PC-3 (cell line): Measurements from ENCODE around the gene CHMP4B. TPM values are rescaled to one million over a fixed set of nuclear protein-coding genes. Genes with fewer than 3 reads are reported as not detected.

ENCODE experiments used
- ATAC-seq: fragments of 200-7000 bp; cut with Tn5 transposase; 2 replicates; pipeline ENCODE4 v1.9.1; 2020; ENCODE audit warnings: mild to moderate bottlenecking, moderate library complexity
- BruUV-seq: library from RNA; stranded (reverse); fragments of 400-500 nt; replicated peaks from 2 replicates; lab custom pipeline; 2021; lab: Mats Ljungman, UMichigan
- CTCF ChIA-PET: fragments of 300-600 bp; sonication (Branson Sonifier 250); formaldehyde crosslinking; loops from one replicate; lab custom pipeline; 2022; ENCODE audit warnings: antibody characterized with exemption; lab: Charles Lee
- POLR2A ChIA-PET: fragments of 300-600 bp; sonication (Branson Sonifier 250); formaldehyde crosslinking; loops from one replicate; lab custom pipeline; 2022; ENCODE audit warnings: antibody characterized with exemption; ENCODE audit not compliant: unreplicated experiment; lab: Charles Lee
- DNase-seq: peaks from one replicate; pipeline ENCODE4 v3.0.0-alpha.2; 2015
- H2AFZ ChIP-seq: fragments of 300-600 bp; sonication (generic); 2 replicates; pipeline ENCODE4 v1.6.0; 2016; ENCODE audit warnings: antibody characterized with exemption, low read length
- H3F3A ChIP-seq: fragments of 300-600 bp; sonication (generic); one replicate; pipeline ENCODE4 v1.6.0; 2017; ENCODE audit warnings: antibody characterized with exemption, low read length, control low read depth, mild to moderate bottlenecking; ENCODE audit not compliant: unreplicated experiment
- H3K27ac ChIP-seq: fragments of 300-600 bp; sonication (generic); 2 replicates; pipeline ENCODE4 v1.5.1; 2016; ENCODE audit warnings: mild to moderate bottlenecking, low read length
- H3K27me3 ChIP-seq: fragments of 300-600 bp; sonication (generic); 2 replicates; pipeline ENCODE4 v1.6.1; 2016; ENCODE audit warnings: low read length, mixed read lengths
- H3K36me3 ChIP-seq: fragments of 300-600 bp; sonication (generic); 2 replicates; pipeline ENCODE4 v1.6.1; 2016; ENCODE audit warnings: low read depth, mixed run types, low read length, mixed read lengths
- H3K4me1 ChIP-seq: fragments of 300-600 bp; sonication (generic); 2 replicates; pipeline ENCODE4 v1.5.1; 2016; ENCODE audit warnings: low read length; ENCODE audit not compliant: insufficient read depth
- H3K4me2 ChIP-seq: fragments of 300-600 bp; sonication (generic); 2 replicates; pipeline ENCODE4 v1.6.0; 2016; ENCODE audit warnings: low read length
- H3K4me3 ChIP-seq: fragments of 300-600 bp; sonication (generic); 2 replicates; pipeline ENCODE4 v1.5.1; 2016; ENCODE audit warnings: mild to moderate bottlenecking, low read length, mixed read lengths
- H3K79me2 ChIP-seq: fragments of 300-600 bp; sonication (generic); 2 replicates; pipeline ENCODE4 v1.6.1; 2017; ENCODE audit warnings: low read length, mixed read lengths
- H3K9ac ChIP-seq: fragments of 300-600 bp; sonication (generic); 2 replicates; pipeline ENCODE4 v1.6.0; 2016; ENCODE audit warnings: mild to moderate bottlenecking, low read length
- H3K9me2 ChIP-seq: fragments of 300-600 bp; sonication (generic); replicated peaks from 2 replicates; pipeline ENCODE4 v1.6.1; 2016; ENCODE audit warnings: mixed run types, low read length, mixed read lengths
- H3K9me3 ChIP-seq: fragments of 300-600 bp; sonication (generic); 2 replicates; pipeline ENCODE4 v1.6.1; 2016; ENCODE audit warnings: low read length, mixed read lengths
- H4K20me1 ChIP-seq: fragments of 300-600 bp; sonication (generic); 2 replicates; pipeline ENCODE4 v1.6.1; 2016; ENCODE audit warnings: low read length, mixed read lengths
- CTCF ChIP-seq: fragments of 300-600 bp; sonication (generic); conservative IDR thresholded peaks from 2 replicates; pipeline ENCODE4 v1.5.1; 2017; ENCODE audit warnings: antibody characterized with exemption, low read depth, mild to moderate bottlenecking, low read length
- EZH2 ChIP-seq: fragments of 300-600 bp; sonication (generic); IDR thresholded peaks from one replicate; pipeline ENCODE4 v1.6.1; 2017; ENCODE audit warnings: antibody characterized with exemption, mild to moderate bottlenecking, low read length; ENCODE audit not compliant: unreplicated experiment
- EZH2phosphoT487 ChIP-seq: fragments of 300-600 bp; sonication (generic); IDR thresholded peaks from 2 replicates; pipeline ENCODE4 v1.6.1; 2018; ENCODE audit warnings: mild to moderate bottlenecking, antibody characterized with exemption, low read length, borderline replicate concordance
- intact Hi-C: fragments of 100-400 bp; cut with micrococcal nuclease; formaldehyde crosslinking; loops from 2 replicates; pipeline ENCODE4 v1.9.0; 2023
- total RNA-seq: library from RNA; depleted of rRNA; stranded (reverse); fragments of >200 nt; gene quantifications from 2 replicates; pipeline ENCODE4 v1.2.3, GENCODE V29; 2014

Gene CHMP4B
- total RNA-seq, 1 experiment from 2014 or later: 68.8 TPM

DNA sequence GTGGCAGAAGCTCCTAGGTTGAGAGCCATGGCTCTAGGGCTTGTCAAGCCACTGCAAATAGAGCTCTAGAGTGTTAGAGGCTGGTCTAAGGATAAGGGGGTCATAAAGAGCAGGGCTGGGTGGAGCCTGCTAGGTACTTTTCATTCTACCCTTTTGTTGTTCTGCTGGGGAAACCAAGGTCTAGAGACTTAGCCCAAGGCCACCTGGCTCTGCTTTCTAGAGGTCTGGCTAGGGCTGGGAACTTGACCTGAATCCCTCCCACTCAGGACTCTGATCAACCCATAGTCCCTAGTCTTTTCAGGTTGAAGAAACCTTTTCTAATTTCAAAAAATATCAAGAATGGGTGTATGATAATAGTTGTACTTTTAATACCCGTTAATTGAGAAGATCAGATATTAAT is 13.7 kb downstream of the CHMP4B start:
- ChIA-PET POLR2A (interaction anchor here (0.6 kb wide), 1 partner anchor 73 kb away, joined by 5 read pairs; no protein-coding TSS in a partner anchor), CTCF (no interaction called here)
- H3F3A ChIP-seq: no peaks in the 10 kb centered on the region
- no peak overlapping the region for H2AFZ ChIP-seq
- H3K27ac ChIP-seq: no peak overlapping the region
- no peak overlapping the region for H3K4me3 ChIP-seq
- H3K79me2 ChIP-seq: peaks cover 95% of the 10 kb centered on the region
- ATAC-seq: no peak
- H3K36me3 ChIP-seq: no peaks in the 10 kb centered on the region
- no peaks in the 10 kb centered on the region for H3K9me3 ChIP-seq
- H3K9ac ChIP-seq: no peak overlapping the region
- DNase-seq: no peak
- no peak overlapping the region for H3K4me2 ChIP-seq
- intact Hi-C loops: no loop called here
- H3K4me1 ChIP-seq: no peaks in the 10 kb centered on the region
- no peaks in the 10 kb centered on the region for H3K27me3 ChIP-seq
- TF ChIP-seq CTCF: no peak
- peaks cover 30% of the 10 kb centered on the region; the same call in 1 of the 2 replicates for H4K20me1 ChIP-seq
- H3K9me2 ChIP-seq: no peaks in the 10 kb centered on the region
- no TSS peak for BruUV-seq

DNA sequence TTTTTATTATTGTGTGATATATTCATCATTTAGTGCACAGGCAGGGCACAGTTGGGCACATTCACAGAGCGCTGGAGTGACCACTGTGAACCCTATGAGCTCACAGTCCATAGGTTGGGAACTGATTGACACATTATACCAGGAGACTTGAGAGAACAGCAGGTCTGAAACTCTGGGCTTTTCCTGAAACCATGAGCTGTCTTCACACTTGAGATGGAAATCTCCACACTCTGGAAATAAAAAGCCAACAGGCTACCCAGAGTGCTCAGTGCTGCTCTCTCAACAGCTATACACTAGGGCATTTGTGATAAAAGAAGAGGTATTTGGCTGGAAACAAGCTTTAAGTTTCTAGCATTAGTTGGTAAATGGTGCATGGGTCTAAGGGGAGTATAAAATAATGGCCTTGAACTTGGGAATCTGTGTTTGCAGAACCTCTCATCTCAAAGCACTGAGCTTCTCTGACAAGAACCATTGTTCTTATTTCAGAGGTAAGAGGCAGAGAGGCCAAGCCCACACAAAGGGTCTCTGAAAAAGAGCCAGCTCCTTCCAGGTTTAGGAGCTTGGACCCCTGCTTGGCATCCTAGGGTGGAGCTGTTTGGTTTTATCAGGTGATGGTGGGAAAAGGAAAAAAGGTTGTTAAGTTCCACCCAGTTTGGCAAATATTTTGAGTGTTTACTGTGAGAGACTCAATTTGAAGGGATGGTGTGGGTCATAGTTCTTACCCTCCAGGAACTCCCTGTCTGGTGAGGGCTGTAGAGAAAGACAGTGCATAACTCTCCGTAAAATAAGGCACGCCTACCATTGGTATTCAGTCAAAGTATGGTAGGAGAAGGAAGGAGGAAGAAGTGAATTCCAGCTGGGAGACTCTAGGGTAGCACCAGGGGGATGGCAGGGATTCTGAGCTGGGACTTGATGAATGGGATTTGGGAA is 14.5 kb downstream of the CHMP4B start:
- H3K27ac ChIP-seq: no peak overlapping the region
- H3K4me1 ChIP-seq: no peaks in the 10 kb centered on the region
- no peak overlapping the region for H2AFZ ChIP-seq
- CTCF ChIA-PET: interaction anchor here (0.6 kb wide), 1 partner anchor 30 kb away, joined by 7 read pairs; no protein-coding TSS in a partner anchor
- H3K4me3 ChIP-seq: no peak overlapping the region
- TF ChIP-seq EZH2phosphoT487: no peak
- H3K27me3 ChIP-seq: no peaks in the 10 kb centered on the region
- no peaks in the 10 kb centered on the region for H3K9me2 ChIP-seq
- H3F3A ChIP-seq: no peaks in the 10 kb centered on the region
- ATAC-seq: no peak
- peaks cover 95% of the 10 kb centered on the region for H3K79me2 ChIP-seq
- DNase-seq: no peak
- H4K20me1 ChIP-seq: peaks cover 26% of the 10 kb centered on the region; the same call in 1 of the 2 replicates
- H3K4me2 ChIP-seq: no peak overlapping the region
- BruUV-seq: no TSS peak
- H3K9me3 ChIP-seq: no peaks in the 10 kb centered on the region
- POLR2A ChIA-PET: no interaction called here
- intact Hi-C loops: no loop called here
- H3K9ac ChIP-seq: no peak overlapping the region
- no peaks in the 10 kb centered on the region for H3K36me3 ChIP-seq

DNA sequence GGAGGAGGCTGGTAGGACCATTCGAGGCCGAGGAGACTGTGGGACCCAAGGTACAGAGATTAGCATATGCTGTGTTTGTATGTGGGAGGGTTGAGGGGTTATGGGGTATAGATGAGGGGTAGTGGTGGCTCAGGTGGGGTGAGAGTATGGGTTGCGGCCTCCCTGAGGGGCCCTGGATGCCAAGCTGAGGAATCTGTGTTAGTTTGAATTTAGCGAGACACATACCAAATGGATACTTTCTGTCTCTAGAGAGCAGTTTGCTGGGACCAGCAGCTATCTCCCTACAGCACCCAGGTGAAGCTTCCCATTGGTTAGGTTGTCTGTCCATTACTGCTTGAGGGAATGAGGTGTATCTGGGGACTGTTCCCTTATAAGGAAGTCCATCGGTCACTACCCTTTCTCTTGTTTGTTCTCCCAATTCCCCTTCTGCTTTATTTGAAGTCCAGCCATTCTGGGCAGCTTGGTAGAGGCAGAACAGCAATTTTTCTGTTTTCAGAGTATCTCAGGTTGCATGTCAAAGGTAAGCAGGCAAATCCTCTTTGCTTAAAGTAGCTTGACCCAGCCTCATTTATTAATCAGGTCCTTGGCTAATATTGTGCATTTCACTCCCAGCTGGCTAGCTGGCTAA is 15.2 kb downstream of the CHMP4B start:
- Histone ChIP-seq H4K20me1 (peaks cover 24% of the 10 kb centered on the region; the same call in 1 of the 2 replicates), H3K79me2 (peaks cover 89% of the 10 kb centered on the region), H3K27me3 (no peaks in the 10 kb centered on the region), H2AFZ (no peak overlapping the region), H3K4me2 (no peak overlapping the region), H3F3A (no peaks in the 10 kb centered on the region), H3K36me3 (no peaks in the 10 kb centered on the region), H3K4me1 (no peaks in the 10 kb centered on the region), H3K27ac (no peak overlapping the region), H3K9ac (no peak overlapping the region), H3K9me3 (no peaks in the 10 kb centered on the region), H3K4me3 (no peak overlapping the region), H3K9me2 (no peaks in the 10 kb centered on the region)
- DNase-seq: peak; percentile 17
- TF ChIP-seq EZH2: no peak
- no peak for TF ChIP-seq CTCF
- TF ChIP-seq EZH2phosphoT487: no peak
- CTCF ChIA-PET: interaction anchor here (0.6 kb wide), 1 partner anchor 31 kb away, joined by 7 read pairs; no protein-coding TSS in a partner anchor
- intact Hi-C loops: no loop called here
- no TSS peak for BruUV-seq
- POLR2A ChIA-PET: no interaction called here
- ATAC-seq: no peak; the same call in 1 of the 2 replicates
